Esophagus muscularis mucosa (tissue), 4 donors: Measurements from ENCODE around the gene ARX.

Source experiments
- CTCF ChIP-seq, 3 experiments: fragments of 200-600 bp in 2 of 3; fragments of 450-650 bp in 1 of 3; sonication (generic) in 2 of 3; IDR thresholded peaks; one replicate each; pipeline ENCODE4 v1.5.1; 2017 to 2019; ENCODE audit warnings: antibody characterized with exemption in 3 of 3, mild to moderate bottlenecking in 2 of 3, moderate library complexity in 1 of 3
- EP300 ChIP-seq: sonication (generic); formaldehyde crosslinking; IDR thresholded peaks from one replicate; pipeline ENCODE4 v1.6.1; 2017; ENCODE audit warnings: antibody characterized with exemption
- POLR2A ChIP-seq: fragments of 450-650 bp; IDR thresholded peaks from one replicate; pipeline ENCODE4 v1.6.1; 2017; ENCODE audit warnings: antibody characterized with exemption, moderate library complexity, mild to moderate bottlenecking, low read depth
- POLR2AphosphoS5 ChIP-seq, 2 donors: sonication (generic); formaldehyde crosslinking; IDR thresholded peaks; one replicate each; pipeline ENCODE4 v1.6.1; 2017; ENCODE audit warnings: antibody characterized with exemption in 2 of 2

- no peak for TF ChIP-seq EP300
- no peak for TF ChIP-seq CTCF (IDR thresholded peaks at IDR 0.05)
- no peak for TF ChIP-seq POLR2AphosphoS5 (IDR thresholded peaks at IDR 0.05)
- TF ChIP-seq POLR2A = no peak
Measured at GRCh38 chrX:25017667-25018247, 2.0 kb upstream of the ARX start.
